Liver (tissue), 9 donors: Measurements from ENCODE around the gene EXOC6. TPM values are rescaled to one million over a fixed set of nuclear protein-coding genes. Genes with fewer than 3 reads are reported as not detected.
"Not testable (repeated sequence)": the region's sequence is repeated elsewhere in the genome, so short reads cannot be mapped to it uniquely, and the experiment has no call there.

ENCODE experiments used
- DNase-seq: peaks from one replicate; pipeline ENCODE4 v3.0.0-alpha.2; 2017; ENCODE audit warnings: low spot score
- H3K27ac ChIP-seq, 2 donors: one replicate each; pipeline ENCODE4 v1.7.0; 2013; ENCODE audit warnings: inconsistent platforms in 2 of 2, low read length in 2 of 2, control low read depth in 1 of 2, low read depth in 1 of 2, mild to moderate bottlenecking in 1 of 2
- H3K27me3 ChIP-seq, 4 donors: one replicate each; pipeline versions ENCODE4 v1.6.1 to v1.7.0; 2013; ENCODE audit warnings: low read length in 3 of 4, inconsistent platforms in 1 of 4, mild to moderate bottlenecking in 1 of 4, moderate library complexity in 1 of 4; ENCODE audit not compliant: control insufficient read depth in 4 of 4, insufficient read depth in 4 of 4
- H3K36me3 ChIP-seq, 4 donors: one replicate each; pipeline versions ENCODE4 v1.6.1 to v1.7.0; 2013; ENCODE audit warnings: low read length in 3 of 4, mild to moderate bottlenecking in 3 of 4, low read depth in 1 of 4, moderate library complexity in 1 of 4; ENCODE audit not compliant: control insufficient read depth in 4 of 4, insufficient read depth in 3 of 4
- H3K4me1 ChIP-seq, 4 donors: one replicate each; pipeline versions ENCODE4 v1.6.1 to v1.7.0; 2013; ENCODE audit warnings: low read length in 3 of 4, mild to moderate bottlenecking in 3 of 4, moderate library complexity in 1 of 4; ENCODE audit not compliant: control insufficient read depth in 4 of 4, insufficient read depth in 4 of 4
- H3K4me3 ChIP-seq, 3 donors: one replicate each; pipeline versions ENCODE4 v1.6.1 to v1.7.0; 2013; ENCODE audit warnings: low read length in 3 of 3, control low read depth in 1 of 3, low read depth in 1 of 3, mild to moderate bottlenecking in 1 of 3
- H3K9ac ChIP-seq, 2 donors: one replicate each; pipeline ENCODE4 v1.7.0; 2013; ENCODE audit warnings: low read length in 2 of 2, mild to moderate bottlenecking in 2 of 2, moderate library complexity in 2 of 2, control low read depth in 1 of 2, low read depth in 1 of 2
- H3K9me3 ChIP-seq, 4 donors: one replicate each; pipeline versions ENCODE4 v1.6.1 to v1.7.0; 2013; ENCODE audit warnings: low read length in 3 of 4; ENCODE audit not compliant: control insufficient read depth in 4 of 4
- CTCF ChIP-seq: fragments of 150-350 bp; IDR thresholded peaks from 2 replicates; pipeline ENCODE4 v1.5.1; 2017; ENCODE audit warnings: improper control_type of control experiment, low read depth, low read length; ENCODE audit not compliant: missing input control
- GABPA ChIP-seq, 2 donors: IDR thresholded peaks in 1 of 2; conservative IDR thresholded peaks in 1 of 2; 2 replicates each; pipeline ENCODE4 v1.6.1; 2016; ENCODE audit warnings: antibody characterized with exemption in 2 of 2, mild to moderate bottlenecking in 1 of 2, moderate library complexity in 1 of 2
- HNF4A ChIP-seq, 2 donors: conservative IDR thresholded peaks; 2 replicates each; pipeline ENCODE4 v1.6.1; 2016; ENCODE audit warnings: antibody characterized with exemption in 2 of 2, mild to moderate bottlenecking in 2 of 2
- HNF4G ChIP-seq: IDR thresholded peaks from 2 replicates; pipeline ENCODE4 v1.6.1; 2016; ENCODE audit warnings: antibody characterized with exemption
- JUND ChIP-seq, 2 donors: IDR thresholded peaks; 2 replicates each; pipeline ENCODE4 v1.6.1; 2016; ENCODE audit warnings: antibody characterized with exemption in 2 of 2
- NR2F2 ChIP-seq: IDR thresholded peaks from 2 replicates; pipeline ENCODE4 v1.6.1; 2016; ENCODE audit warnings: antibody characterized with exemption
- RAD21 ChIP-seq, 2 donors: IDR thresholded peaks; 2 replicates each; pipeline ENCODE4 v1.6.1; 2016; ENCODE audit warnings: antibody characterized with exemption in 2 of 2, mild to moderate bottlenecking in 2 of 2
- REST ChIP-seq: IDR thresholded peaks from 2 replicates; pipeline ENCODE4 v1.6.1; 2016; ENCODE audit warnings: antibody characterized with exemption, mild to moderate bottlenecking
- RXRA ChIP-seq, 2 donors: IDR thresholded peaks; 2 replicates each; pipeline ENCODE4 v1.6.1; 2017 to 2018; ENCODE audit warnings: antibody characterized with exemption in 2 of 2, mild to moderate bottlenecking in 1 of 2
- YY1 ChIP-seq: IDR thresholded peaks from 2 replicates; pipeline ENCODE4 v1.6.1; 2016; ENCODE audit warnings: antibody characterized with exemption, mild to moderate bottlenecking
- ZBTB33 ChIP-seq: IDR thresholded peaks from 2 replicates; pipeline ENCODE4 v1.6.1; 2016; ENCODE audit warnings: antibody characterized with exemption
- WGBS: extraction: QIAGEN DNeasy Blood & Tissue Kit; methylation state at CpG from one replicate; pipeline ENCODE4 v1.1.7; 2013; 5-methylcytosine and 5-hydroxymethylcytosine counted together
- polyA plus RNA-seq, 2 donors: library from polyadenylated mRNA; stranded (reverse) in 1 of 2; unstranded in 1 of 2; fragments of 200-250 nt in 1 of 2; fragments of >200 nt in 1 of 2; fragmentation: Nextera tagmentation in 1 of 2; extraction: Ambion mirVana in 1 of 2; gene quantifications; one replicate each; pipeline versions ENCODE4 v1.2.1 to v1.2.3, GENCODE V29; 2013 to 2015
- total RNA-seq, 2 donors: library from RNA; depleted of rRNA; stranded (reverse); fragments of >200 nt; gene quantifications; one replicate each; pipeline ENCODE4 v1.2.3, GENCODE V29; 2014
- donor health status: healthy.
- donor health status: healthy.
- donor health status: healthy.
- donor health status: healthy.
- donor health status: healthy.

The EXOC6 gene
- total and polyA plus RNA-seq, 4 donors, result 6.5 to 35.4 (median 8.4) TPM

DNA sequence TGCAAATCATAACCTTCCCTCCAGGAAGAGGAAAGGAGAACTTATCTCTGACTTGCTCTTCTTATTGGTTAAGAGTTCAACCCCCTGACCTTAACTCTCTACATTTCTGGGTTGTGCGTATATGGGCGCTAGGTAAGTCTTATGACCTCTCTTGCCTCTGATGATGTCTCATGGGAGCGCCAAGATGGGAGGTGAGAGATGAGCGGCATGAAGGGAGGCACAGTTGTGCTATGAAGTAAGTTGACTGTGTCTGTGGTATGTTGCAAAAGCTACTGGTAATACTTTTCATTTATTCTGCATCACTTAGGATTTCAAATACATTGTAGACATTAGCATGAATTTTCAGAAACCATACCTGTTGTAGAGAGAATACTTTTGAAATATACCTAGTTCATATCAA is 59.0 kb downstream of the EXOC6 start:
- no peaks in the 10 kb centered on the region for H3K4me1 ChIP-seq
- no peak for TF ChIP-seq HNF4A (conservative IDR thresholded peaks at IDR 0.05)
- no peak for TF ChIP-seq CTCF
- TF ChIP-seq HNF4G, result no peak
- H3K9ac ChIP-seq, result no peak overlapping the region
- H3K27me3 ChIP-seq, result no peaks in the 10 kb centered on the region
- peaks cover 0 to 5% (median under 1%) of the 10 kb centered on the region in 4 donors for H3K36me3 ChIP-seq
- no peak overlapping the region for H3K4me3 ChIP-seq
- H3K9me3 ChIP-seq, result no peaks in the 10 kb centered on the region
- over 99% methylated on average over 4 of the region's 4 CpGs for WGBS
- no peak overlapping the region for H3K27ac ChIP-seq
- DNase-seq, result no peak

DNA sequence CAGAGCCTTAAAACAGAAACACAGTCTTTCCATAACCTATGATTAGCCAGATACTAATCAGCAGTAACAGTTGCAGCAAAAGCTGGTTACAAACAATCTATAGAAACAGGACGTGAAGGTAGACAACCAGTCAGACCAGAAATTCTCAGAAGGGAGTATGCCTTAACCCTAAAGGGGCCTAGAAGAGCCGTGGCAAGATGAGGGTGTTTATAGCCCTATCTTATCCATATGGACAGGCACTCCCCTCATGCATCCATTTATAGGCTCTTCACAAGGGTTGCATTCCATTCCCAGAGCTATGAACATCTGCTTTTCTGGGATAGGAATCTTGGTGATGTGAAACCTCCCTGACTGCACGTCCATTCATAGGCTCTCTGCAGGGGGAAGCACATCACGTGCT is 64.3 kb downstream of the EXOC6 start:
- not testable (repeated sequence) for H3K27ac ChIP-seq, H3K27me3 ChIP-seq, H3K9ac ChIP-seq, H3K4me3 ChIP-seq, DNase-seq, H3K4me1 ChIP-seq, H3K9me3 ChIP-seq, H3K36me3 ChIP-seq
- WGBS, result 89% methylated on average over 4 of the region's 4 CpGs

DNA sequence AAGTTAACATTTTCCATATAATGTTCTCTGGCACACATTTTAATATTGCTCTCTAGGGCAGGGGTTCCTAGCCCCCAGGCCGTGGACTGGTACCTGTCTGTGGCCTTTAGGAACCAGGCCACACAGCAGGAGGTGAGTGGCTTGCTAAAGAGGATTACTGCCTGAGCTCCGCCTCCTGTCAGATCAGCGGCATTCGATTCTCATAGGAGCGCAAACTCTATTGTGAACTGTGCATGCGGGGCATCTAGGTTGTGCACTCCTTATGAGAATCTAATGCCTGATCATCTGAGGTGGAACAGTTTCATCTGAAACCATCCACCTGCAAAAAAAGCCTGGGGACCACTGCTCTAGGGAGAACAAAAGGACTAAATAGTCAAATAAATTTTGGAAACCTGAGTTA is 65.7 kb downstream of the EXOC6 start:
- TF ChIP-seq ZBTB33 (no peak), GABPA (IDR thresholded peaks at IDR 0.05 in 1 of 2, conservative IDR thresholded peaks at IDR 0.05 in 1 of 2) (no peak)
- H3K27me3 ChIP-seq, result no peaks in the 10 kb centered on the region
- H3K4me3 ChIP-seq, result no peak overlapping the region
- H3K27ac ChIP-seq, result no peak overlapping the region
- H3K36me3 ChIP-seq, result peaks cover 0 to 2% (median under 1%) of the 10 kb centered on the region in 4 donors
- no peaks in the 10 kb centered on the region for H3K9me3 ChIP-seq
- 83% methylated on average over 6 of the region's 6 CpGs for WGBS
- no peak overlapping the region for H3K9ac ChIP-seq
- no peak for DNase-seq
- no peaks in the 10 kb centered on the region for H3K4me1 ChIP-seq

DNA sequence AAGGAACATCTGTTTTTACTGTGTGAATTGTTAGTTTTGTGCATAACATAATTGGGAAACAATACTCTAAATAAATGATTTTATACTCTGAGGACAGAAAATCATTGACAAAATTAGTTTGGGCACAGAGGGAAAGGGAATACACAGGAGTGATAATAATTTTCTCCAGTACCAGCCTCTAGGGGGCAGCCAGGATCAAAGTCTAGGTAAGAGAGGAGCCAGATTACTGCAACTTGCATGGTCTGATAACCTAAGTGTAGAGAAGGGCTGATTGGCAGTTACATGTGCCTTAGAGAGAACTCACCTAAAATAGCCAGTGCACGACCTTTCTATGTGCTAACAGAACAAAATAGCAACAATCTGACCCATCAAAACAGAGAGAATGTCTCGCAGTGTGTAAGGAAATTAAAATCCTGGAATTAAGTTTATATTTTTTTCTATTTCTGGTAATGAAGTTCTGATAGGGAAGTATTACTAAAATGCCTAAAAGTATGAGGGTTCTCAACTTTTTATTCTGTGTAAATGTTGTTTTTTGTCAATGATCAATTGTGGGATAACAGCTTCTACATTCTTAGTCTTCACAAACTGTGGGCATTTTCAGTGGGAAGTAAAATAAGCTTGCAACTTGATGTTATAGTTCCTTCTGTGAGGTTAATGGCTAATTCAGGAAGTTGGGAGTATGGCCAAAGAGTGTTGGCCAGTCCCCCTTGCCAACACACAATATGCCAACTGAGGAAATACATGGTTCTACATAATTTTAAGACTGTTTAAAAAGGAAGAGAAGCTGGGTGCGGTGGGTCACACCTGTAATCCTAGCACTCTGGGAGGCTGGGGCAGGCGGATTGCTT is 66.4 kb downstream of the EXOC6 start:
- peak; percentile 58 for DNase-seq
- TF ChIP-seq CTCF (peak; percentile 62), RAD21 (IDR thresholded peaks at IDR 0.05) (peak; percentile 58 to 74), RXRA (IDR thresholded peaks at IDR 0.05) (no peak), NR2F2 (no peak), HNF4G (peak; percentile 51), JUND (IDR thresholded peaks at IDR 0.05) (no peak), REST (no peak), HNF4A (conservative IDR thresholded peaks at IDR 0.05) (peak; percentile 61 to 81), YY1 (no peak)

More for the DNA sequence above, 66.4 kb downstream of the EXOC6 start:
- Histone ChIP-seq H3K4me3 (no peak overlapping the region), H3K9me3 (no peaks in the 10 kb centered on the region), H3K27ac (no peak overlapping the region), H3K36me3 (peaks cover 0 to 2% (median under 1%) of the 10 kb centered on the region in 4 donors), H3K4me1 (no peaks in the 10 kb centered on the region), H3K9ac (no peak overlapping the region), H3K27me3 (no peaks in the 10 kb centered on the region)
- WGBS, result 80% methylated on average over 4 of the region's 4 CpGs
